Keratinocyte (primary cell): Measurements from ENCODE around the gene FAAH. TPM values are rescaled to one million over a fixed set of nuclear protein-coding genes. Genes with fewer than 3 reads are reported as not detected.

Experiments used
- DNase-seq: peaks from one replicate; pipeline ENCODE4 v3.0.0-alpha.2; 2011; ENCODE audit warnings: low read depth, missing footprints, low spot score
- FAIRE-seq: peaks from 2 replicates; lab custom pipeline; 2011; peaks lifted over from hg19 to GRCh38; lab: Jason Lieb, UNC
- H2AFZ ChIP-seq: 2 replicates; pipeline ENCODE4 v1.6.0; 2012; ENCODE audit warnings: low read length, control low read depth, inconsistent platforms; ENCODE audit not compliant: control insufficient read depth
- H3K27ac ChIP-seq: 2 replicates; pipeline ENCODE4 v1.5.1; 2011; ENCODE audit warnings: low read length; ENCODE audit not compliant: control insufficient read depth, insufficient read depth
- H3K27me3 ChIP-seq: 3 replicates; pipeline ENCODE4 v1.6.0; 2011; ENCODE audit warnings: low read length; ENCODE audit not compliant: control insufficient read depth, insufficient read depth; ENCODE audit errors: extremely low read depth
- H3K36me3 ChIP-seq, 2 experiments: 2 replicates in 1 of 2; 3 replicates in 1 of 2; pipeline ENCODE4 v1.5.1; 2011; ENCODE audit warnings: low read length in 2 of 2, mild to moderate bottlenecking in 1 of 2; ENCODE audit not compliant: control insufficient read depth in 2 of 2, insufficient read depth in 2 of 2; ENCODE audit errors: extremely low read depth in 1 of 2
- H3K4me1 ChIP-seq: 3 replicates; pipeline ENCODE4 v1.5.1; 2011; ENCODE audit warnings: low read length; ENCODE audit not compliant: control insufficient read depth, insufficient read depth; ENCODE audit errors: extremely low read depth
- H3K4me2 ChIP-seq: 3 replicates; pipeline ENCODE4 v1.6.0; 2011; ENCODE audit warnings: low read depth, low read length; ENCODE audit not compliant: control insufficient read depth, insufficient read depth; ENCODE audit errors: extremely low read depth
- H3K4me3 ChIP-seq, 3 experiments: fragments of 200-600 bp in 1 of 3; sonication (generic) in 1 of 3; 2 replicates in 2 of 3; 3 replicates in 1 of 3; pipeline ENCODE4 v1.5.1; 2011 to 2016; ENCODE audit warnings: low read length in 3 of 3, mild to moderate bottlenecking in 3 of 3, control low read depth in 2 of 3, inconsistent platforms in 1 of 3, low read depth in 1 of 3, mixed read lengths in 1 of 3, mixed run types in 1 of 3, moderate library complexity in 1 of 3; ENCODE audit not compliant: control insufficient read depth in 2 of 3, insufficient read depth in 2 of 3; ENCODE audit errors: extremely low read depth in 1 of 3
- H3K79me2 ChIP-seq: 2 replicates; pipeline ENCODE4 v1.6.0; 2012; ENCODE audit warnings: low read length; ENCODE audit not compliant: control insufficient read depth, insufficient read depth
- H3K9ac ChIP-seq: 3 replicates; pipeline ENCODE4 v1.6.0; 2011; ENCODE audit warnings: low read length; ENCODE audit not compliant: control insufficient read depth, insufficient read depth; ENCODE audit errors: extremely low read depth
- H3K9me1 ChIP-seq: 3 replicates; pipeline ENCODE4 v1.6.0; 2011; ENCODE audit warnings: low read length; ENCODE audit not compliant: control insufficient read depth, insufficient read depth; ENCODE audit errors: extremely low read depth
- H3K9me3 ChIP-seq: 2 replicates; pipeline ENCODE4 v1.5.1; 2012; ENCODE audit warnings: low read depth, low read length; ENCODE audit not compliant: control insufficient read depth
- H4K20me1 ChIP-seq: 3 replicates; pipeline ENCODE4 v1.6.0; 2011; ENCODE audit warnings: low read length; ENCODE audit not compliant: control insufficient read depth, insufficient read depth; ENCODE audit errors: extremely low read depth
- CTCF ChIP-seq, 3 experiments: IDR thresholded peaks in 1 of 3; conservative IDR thresholded peaks in 1 of 3; optimal IDR thresholded peaks in 1 of 3; 2 replicates in 2 of 3; 3 replicates in 1 of 3; pipeline versions ENCODE3 to v1.5.1; 2011; ENCODE audit warnings: low read length in 3 of 3, mild to moderate bottlenecking in 3 of 3, moderate library complexity in 2 of 3, control low read depth in 1 of 3, inconsistent platforms in 1 of 3; ENCODE audit not compliant: insufficient read depth in 2 of 3; ENCODE audit errors: extremely low read depth in 1 of 3
- EZH2 ChIP-seq: IDR thresholded peaks from one replicate; pipeline ENCODE4 v1.6.1; 2012; ENCODE audit warnings: inconsistent platforms, mild to moderate bottlenecking, low read length, moderate library complexity
- dilution Hi-C: fragments of 300-500 bp; cut with MboI; formaldehyde crosslinking; loops from one replicate; pipeline ENCODE4 v1.7.0; 2020; ENCODE audit warnings: low sequenced_read_pairs; ENCODE audit not compliant: extremely low pct_ligation_motif_present
- polyA plus RNA-seq, 5 experiments: library from polyadenylated mRNA; depleted of rRNA in 3 of 5; stranded (reverse) in 3 of 5; stranded (forward) in 1 of 5; unstranded in 1 of 5; fragments of >200 nt; gene quantifications; 1 replicate in 1 of 5; 2 replicates in 3 of 5; 3 replicates in 1 of 5; pipeline versions ENCODE4 v1.2.1 to v1.2.3, GENCODE V29; 2011 to 2012; ENCODE audit warnings: missing spikeins in 2 of 5, low read depth in 1 of 5, low replicate concordance in 1 of 5

FAAH gene
- polyA plus RNA-seq, 1 donor (not counting 4 experiments of a cell fraction or from before 2014, with no cell fraction given), result 5.3 TPM

- Histone ChIP-seq H3K4me1 (no peaks in the 10 kb centered on the region), H4K20me1 (no peaks in the 10 kb centered on the region), H3K4me2 (no peak overlapping the region), H3K27ac (no peak overlapping the region), H3K9ac (no peak overlapping the region), H3K27me3 (peaks cover 14% of the 10 kb centered on the region), H3K4me3 (no peak overlapping the region), H3K9me3 (no peaks in the 10 kb centered on the region), H3K36me3 (no peaks in the 10 kb centered on the region), H3K9me1 (no peaks in the 10 kb centered on the region), H2AFZ (no peak overlapping the region), H3K79me2 (no peaks in the 10 kb centered on the region)
- TF ChIP-seq CTCF (optimal IDR thresholded peaks at IDR 0.05 in 1 of 3, IDR thresholded peaks at IDR 0.05 in 1 of 3, conservative IDR thresholded peaks at IDR 0.05 in 1 of 3; ENCODE audit: extremely low read depth in 1 of 3, insufficient read depth in 2 of 3, low read length in 3 of 3) (no peak), EZH2 (no peak)
- dilution Hi-C loops, result no loop called here
- DNase-seq, result no peak
- FAIRE-seq, result no peak
These were observed 43.6 kb downstream of the FAAH start for GRCh38 chr1:46437723-46438122.

- no peaks in the 10 kb centered on the region for H4K20me1 ChIP-seq
- peaks cover 13% of the 10 kb centered on the region for H3K27me3 ChIP-seq
- TF ChIP-seq EZH2, result no peak
- DNase-seq (no peak), FAIRE-seq (no peak)
- dilution Hi-C loops, result no loop called here
- no peak overlapping the region for H2AFZ ChIP-seq
- H3K36me3 ChIP-seq, result no peaks in the 10 kb centered on the region
- H3K27ac ChIP-seq, result no peak overlapping the region
- no peaks in the 10 kb centered on the region for H3K79me2 ChIP-seq
- H3K4me1 ChIP-seq, result no peaks in the 10 kb centered on the region
- no peak overlapping the region for H3K4me2 ChIP-seq
- H3K9me1 ChIP-seq, result no peaks in the 10 kb centered on the region
- H3K9ac ChIP-seq, result no peak overlapping the region
- no peaks in the 10 kb centered on the region for H3K9me3 ChIP-seq
- H3K4me3 ChIP-seq, result no peak overlapping the region
These were observed 44.2 kb downstream of the FAAH start for GRCh38 chr1:46438346-46438745.

GRCh38 chr1:46440478-46440877 is 46.4 kb downstream of the FAAH start:
- Histone ChIP-seq H3K4me3 (no peak overlapping the region), H3K27ac (no peak overlapping the region), H3K4me2 (no peak overlapping the region), H4K20me1 (no peaks in the 10 kb centered on the region), H3K9ac (no peak overlapping the region), H3K9me1 (no peaks in the 10 kb centered on the region), H3K36me3 (no peaks in the 10 kb centered on the region), H2AFZ (no peak overlapping the region), H3K9me3 (no peaks in the 10 kb centered on the region), H3K79me2 (no peaks in the 10 kb centered on the region), H3K4me1 (no peaks in the 10 kb centered on the region), H3K27me3 (peaks cover 7% of the 10 kb centered on the region)
- DNase-seq (no peak), FAIRE-seq (no peak)
- dilution Hi-C loops, result no loop called here
- TF ChIP-seq CTCF (optimal IDR thresholded peaks at IDR 0.05 in 1 of 3, IDR thresholded peaks at IDR 0.05 in 1 of 3, conservative IDR thresholded peaks at IDR 0.05 in 1 of 3; ENCODE audit: extremely low read depth in 1 of 3, insufficient read depth in 2 of 3, low read length in 3 of 3) (no peak), EZH2 (no peak)
